ENCODE results near the gene RPL35. TPM values are rescaled to one million over a fixed set of nuclear protein-coding genes. Genes with fewer than 3 reads are reported as not detected.

Gene RPL35
- total RNA-seq, 1 donor from 2014 or later = 3,310 TPM

DNA sequence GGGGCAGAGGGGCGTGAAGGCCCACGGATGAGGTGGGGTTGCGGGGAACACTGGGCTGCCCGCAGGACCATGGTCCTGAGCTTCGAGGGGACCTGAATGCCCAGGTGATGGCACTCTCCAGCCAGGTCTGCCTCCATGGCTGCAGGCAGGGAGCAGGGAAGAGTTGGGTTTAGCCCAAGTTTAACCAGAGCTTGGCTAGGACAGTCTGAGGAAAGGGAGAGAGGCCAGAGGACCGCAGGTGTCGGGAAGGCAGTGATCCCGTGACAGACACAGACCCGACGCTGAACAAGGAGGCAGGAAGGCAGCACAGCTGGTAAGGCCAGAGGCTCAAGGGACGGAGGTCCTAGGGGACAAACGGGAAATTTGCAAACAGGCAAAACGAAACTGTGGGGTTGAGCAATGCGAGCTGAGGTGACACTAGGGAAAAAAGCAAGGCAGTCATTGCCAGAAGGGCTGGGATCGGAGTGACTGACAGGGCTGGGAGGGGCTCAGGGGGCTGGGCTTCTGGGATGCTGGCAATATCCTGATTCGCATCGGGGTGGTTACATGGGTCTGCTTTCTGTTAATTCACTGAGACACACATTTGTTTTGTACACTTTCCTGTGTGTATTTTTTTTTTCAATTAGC, 25.2 kb upstream of the RPL35 start:
- Histone ChIP-seq H3K4me3 (ENCODE audit: low read depth, low read length) (no peak overlapping the region), H3K27me3 (ENCODE audit: control insufficient read depth, insufficient read depth, low read length) (no peaks in the 10 kb centered on the region), H3K36me3 (ENCODE audit: control insufficient read depth, insufficient read depth, low read length) (peaks cover 2% of the 10 kb centered on the region)
- no peak for DNase-seq (ENCODE audit: low read depth)
- TF ChIP-seq, protein P1, sequence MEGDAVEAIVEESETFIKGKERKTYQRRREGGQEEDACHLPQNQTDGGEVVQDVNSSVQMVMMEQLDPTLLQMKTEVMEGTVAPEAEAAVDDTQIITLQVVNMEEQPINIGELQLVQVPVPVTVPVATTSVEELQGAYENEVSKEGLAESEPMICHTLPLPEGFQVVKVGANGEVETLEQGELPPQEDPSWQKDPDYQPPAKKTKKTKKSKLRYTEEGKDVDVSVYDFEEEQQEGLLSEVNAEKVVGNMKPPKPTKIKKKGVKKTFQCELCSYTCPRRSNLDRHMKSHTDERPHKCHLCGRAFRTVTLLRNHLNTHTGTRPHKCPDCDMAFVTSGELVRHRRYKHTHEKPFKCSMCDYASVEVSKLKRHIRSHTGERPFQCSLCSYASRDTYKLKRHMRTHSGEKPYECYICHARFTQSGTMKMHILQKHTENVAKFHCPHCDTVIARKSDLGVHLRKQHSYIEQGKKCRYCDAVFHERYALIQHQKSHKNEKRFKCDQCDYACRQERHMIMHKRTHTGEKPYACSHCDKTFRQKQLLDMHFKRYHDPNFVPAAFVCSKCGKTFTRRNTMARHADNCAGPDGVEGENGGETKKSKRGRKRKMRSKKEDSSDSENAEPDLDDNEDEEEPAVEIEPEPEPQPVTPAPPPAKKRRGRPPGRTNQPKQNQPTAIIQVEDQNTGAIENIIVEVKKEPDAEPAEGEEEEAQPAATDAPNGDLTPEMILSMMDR (IDR thresholded peaks at IDR 0.05; ENCODE audit: insufficient read depth, low read length, poor library complexity, severe bottlenecking) = no peak

- DNase-seq (ENCODE audit: low read depth) = no peak
- H3K27me3 ChIP-seq (ENCODE audit: control insufficient read depth, insufficient read depth, low read length) = no peaks in the 10 kb centered on the region
- H3K36me3 ChIP-seq (ENCODE audit: control insufficient read depth, insufficient read depth, low read length) = peaks cover 2% of the 10 kb centered on the region
- TF ChIP-seq, protein P1 (IDR thresholded peaks at IDR 0.05; ENCODE audit: insufficient read depth, low read length, poor library complexity, severe bottlenecking) = no peak
- H3K4me3 ChIP-seq (ENCODE audit: low read depth, low read length) = no peak overlapping the region
These were observed 24.7 kb upstream of the RPL35 start for GRCh38 chr9:124886461-124886860.

DNA sequence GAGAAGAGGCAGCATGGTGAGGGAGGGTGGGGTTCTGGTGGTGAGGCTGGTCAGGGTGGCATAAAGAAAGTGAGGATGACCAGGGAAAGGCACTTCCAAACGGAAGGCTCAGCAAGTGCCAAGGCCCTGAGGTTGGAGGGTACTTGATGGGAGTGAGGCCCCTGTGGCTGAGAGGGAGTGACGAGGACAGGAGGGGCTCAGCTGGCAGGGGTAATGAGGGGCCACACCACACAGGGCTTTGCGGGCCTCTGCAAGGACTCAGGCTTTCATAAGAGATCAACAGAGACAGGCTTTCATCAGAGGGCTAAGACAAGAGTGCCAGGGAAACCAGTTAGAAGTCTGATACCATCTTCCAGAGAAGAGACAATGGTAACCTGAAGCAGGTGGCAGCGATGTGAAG, 23.8 kb upstream of the RPL35 start:
- peaks cover 2% of the 10 kb centered on the region for H3K36me3 ChIP-seq (ENCODE audit: control insufficient read depth, insufficient read depth, low read length)
- no peak overlapping the region for H3K4me3 ChIP-seq (ENCODE audit: low read depth, low read length)
- no peaks in the 10 kb centered on the region for H3K27me3 ChIP-seq (ENCODE audit: control insufficient read depth, insufficient read depth, low read length)
- TF ChIP-seq, protein P1 (IDR thresholded peaks at IDR 0.05; ENCODE audit: insufficient read depth, low read length, poor library complexity, severe bottlenecking) = no peak
- DNase-seq (ENCODE audit: low read depth) = no peak

DNA sequence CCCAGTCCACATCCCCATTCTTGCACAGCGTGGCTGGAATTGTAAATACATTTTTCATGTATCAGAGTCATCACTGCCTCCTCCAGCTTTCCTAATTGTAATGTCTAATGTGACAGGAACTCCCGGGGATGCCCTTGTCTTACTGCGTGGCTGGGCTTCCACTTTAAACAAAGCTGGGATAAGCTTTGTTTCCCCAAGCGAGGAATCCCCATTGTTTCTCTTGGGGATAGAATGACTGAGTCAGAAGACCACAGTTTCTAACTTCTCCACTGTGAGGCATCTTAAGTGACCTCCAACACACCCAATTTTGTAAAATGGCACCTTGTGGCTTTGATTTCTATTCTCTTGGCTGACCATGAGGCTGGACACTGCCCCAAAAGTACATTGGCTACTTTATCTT, 22.6 kb upstream of the RPL35 start:
- Histone ChIP-seq H3K36me3 (ENCODE audit: control insufficient read depth, insufficient read depth, low read length) (peaks cover 2% of the 10 kb centered on the region), H3K4me3 (ENCODE audit: low read depth, low read length) (no peak overlapping the region), H3K27me3 (ENCODE audit: control insufficient read depth, insufficient read depth, low read length) (no peaks in the 10 kb centered on the region)
- TF ChIP-seq, protein P1 (IDR thresholded peaks at IDR 0.05; ENCODE audit: insufficient read depth, low read length, poor library complexity, severe bottlenecking) = no peak
- DNase-seq (ENCODE audit: low read depth) = no peak

DNA sequence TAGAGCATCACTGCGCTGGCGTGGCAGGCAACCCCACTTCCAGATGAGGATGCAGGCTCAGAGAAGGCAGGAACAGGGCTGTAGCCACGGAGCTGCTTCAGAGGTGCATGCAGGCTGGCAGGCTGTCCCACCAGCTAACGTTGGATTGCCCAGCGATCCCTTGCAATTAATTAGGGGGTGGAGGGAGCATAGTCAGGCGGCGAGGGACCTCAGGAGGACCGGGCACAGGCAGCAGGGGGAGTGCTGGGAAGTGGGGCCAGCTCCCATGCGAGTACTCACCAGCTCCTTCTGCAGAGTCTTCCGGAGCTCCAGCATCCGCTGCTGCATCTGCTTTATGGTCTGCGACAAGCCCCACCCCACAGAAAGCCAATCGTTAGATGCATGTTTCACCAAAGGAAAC, 20.5 kb upstream of the RPL35 start:
- Histone ChIP-seq H3K36me3 (ENCODE audit: control insufficient read depth, insufficient read depth, low read length) (peaks cover 1% of the 10 kb centered on the region), H3K4me3 (ENCODE audit: low read depth, low read length) (no peak overlapping the region), H3K27me3 (ENCODE audit: control insufficient read depth, insufficient read depth, low read length) (no peaks in the 10 kb centered on the region)
- TF ChIP-seq, protein P1 (IDR thresholded peaks at IDR 0.05; ENCODE audit: insufficient read depth, low read length, poor library complexity, severe bottlenecking) = no peak
- DNase-seq (ENCODE audit: low read depth) = no peak

DNA sequence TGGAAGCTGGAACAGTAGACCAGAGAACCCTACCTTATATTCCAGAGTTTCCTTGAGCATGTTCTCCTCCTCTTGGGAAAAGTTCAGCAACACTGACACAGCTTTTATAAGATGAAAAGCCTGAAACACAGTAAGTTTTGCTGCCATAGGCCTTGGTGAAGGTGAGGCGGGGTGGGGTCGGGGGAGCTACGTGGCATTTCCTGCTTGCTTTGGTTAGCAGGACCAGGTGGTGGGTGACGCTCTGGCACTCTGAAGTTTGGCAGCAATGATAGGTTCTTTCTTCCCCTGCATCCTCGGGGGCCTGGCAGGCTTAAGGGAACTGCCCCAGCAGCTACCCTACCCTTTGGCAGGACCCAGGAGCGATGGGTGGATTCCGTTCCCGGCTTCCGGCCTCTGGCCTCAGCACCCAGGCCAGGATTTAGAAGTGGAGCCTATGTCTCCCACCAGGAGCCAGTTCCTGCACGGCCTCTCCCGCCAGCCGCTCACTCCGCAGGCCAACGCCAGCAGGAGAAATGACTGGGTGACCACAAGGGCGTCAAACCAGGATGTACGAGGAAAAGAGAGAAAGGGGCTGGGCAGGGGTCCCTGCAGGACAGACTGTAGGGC, 19.5 kb upstream of the RPL35 start:
- Histone ChIP-seq H3K4me3 (ENCODE audit: low read depth, low read length) (no peak overlapping the region), H3K36me3 (ENCODE audit: control insufficient read depth, insufficient read depth, low read length) (peaks cover 1% of the 10 kb centered on the region), H3K27me3 (ENCODE audit: control insufficient read depth, insufficient read depth, low read length) (no peaks in the 10 kb centered on the region)
- TF ChIP-seq, protein P1 (IDR thresholded peaks at IDR 0.05; ENCODE audit: insufficient read depth, low read length, poor library complexity, severe bottlenecking) = no peak
- no peak for DNase-seq (ENCODE audit: low read depth)
